HFF-Myc (cell line): ENCODE results near the gene SERPINE2.
"Not testable (repeated sequence)": the region's sequence is repeated elsewhere in the genome, so short reads cannot be mapped to it uniquely, and the experiment has no call there.

Source experiments
- DNase-seq: peaks from one replicate; pipeline ENCODE4 v3.0.0-alpha.2; 2011; ENCODE audit warnings: low read depth; ENCODE audit errors: extremely low read depth
- H3K4me3 ChIP-seq: replicated peaks from 2 replicates; pipeline ENCODE4 v1.5.1; 2011; ENCODE audit warnings: low read depth, mild to moderate bottlenecking, control low read depth, low read length
- CTCF ChIP-seq: IDR thresholded peaks from 2 replicates; pipeline ENCODE4 v1.5.1; 2012; ENCODE audit warnings: mild to moderate bottlenecking, low read depth, low read length, control low read depth; ENCODE audit errors: missing control alignments

Gene SERPINE2

GRCh38 chr2:223943135-223943534 is 96.0 kb downstream of the SERPINE2 start:
- TF ChIP-seq CTCF, result no peak
- H3K4me3 ChIP-seq, result peak overlapping the region; percentile 91

GRCh38 chr2:223941579-223942277 is 97.4 kb downstream of the SERPINE2 start:
- DNase-seq, result no peak
- TF ChIP-seq CTCF, result no peak
- no peak overlapping the region for H3K4me3 ChIP-seq

More at GRCh38 chr2:223943135-223943534, 96.0 kb downstream of the SERPINE2 start:
- DNase-seq, result no peak

- not testable (repeated sequence) for DNase-seq, H3K4me3 ChIP-seq
Observed at GRCh38 chr2:223939438-223939837, 99.6 kb downstream of the SERPINE2 start.

- no peak for TF ChIP-seq CTCF
- no peak overlapping the region for H3K4me3 ChIP-seq
- no peak for DNase-seq
Observed at GRCh38 chr2:223937535-223937934, 101.6 kb downstream of the SERPINE2 start.

- TF ChIP-seq CTCF, result no peak
- no peak for DNase-seq
- H3K4me3 ChIP-seq, result no peak overlapping the region
Observed at GRCh38 chr2:223936862-223937326, 102.2 kb downstream of the SERPINE2 start.

- no peak for TF ChIP-seq CTCF
- DNase-seq, result no peak
- no peak overlapping the region for H3K4me3 ChIP-seq
Observed at GRCh38 chr2:223935459-223936125, 103.5 kb downstream of the SERPINE2 start.

GRCh38 chr2:223934870-223935269 is 104.2 kb downstream of the SERPINE2 start:
- DNase-seq, result no peak
- no peak overlapping the region for H3K4me3 ChIP-seq
- TF ChIP-seq CTCF, result no peak
